Endometrial microvascular endothelial cells (primary cell): ENCODE data around the gene KCNQ1. TPM values are rescaled to one million over a fixed set of nuclear protein-coding genes. Genes with fewer than 3 reads are reported as not detected.

Experiments
- in situ Hi-C: cut with HindIII; loops from 2 replicates; pipeline ENCODE4 v1.10.0; 2017; ENCODE audit warnings: low sequenced_read_pairs, low pct_unique_long_range_greater_than_20kb; ENCODE audit errors: inconsistent ontology term
- total RNA-seq: library from RNA; depleted of rRNA; stranded (reverse); fragments of >200 nt; gene quantifications from one replicate; pipeline ENCODE4 v1.2.3, GENCODE V29; 2015; ENCODE audit errors: inconsistent ontology term

KCNQ1 gene
- total RNA-seq, 1 donor from 2014 or later = not detected

- in situ Hi-C loops = no loop called here
Observed at GRCh38 chr11:2841411-2842190, 396.8 kb downstream of the KCNQ1 start.

GRCh38 chr11:2842876-2843275 lies 398.1 kb downstream of the KCNQ1 start:
- in situ Hi-C loops = no loop called here

DNA sequence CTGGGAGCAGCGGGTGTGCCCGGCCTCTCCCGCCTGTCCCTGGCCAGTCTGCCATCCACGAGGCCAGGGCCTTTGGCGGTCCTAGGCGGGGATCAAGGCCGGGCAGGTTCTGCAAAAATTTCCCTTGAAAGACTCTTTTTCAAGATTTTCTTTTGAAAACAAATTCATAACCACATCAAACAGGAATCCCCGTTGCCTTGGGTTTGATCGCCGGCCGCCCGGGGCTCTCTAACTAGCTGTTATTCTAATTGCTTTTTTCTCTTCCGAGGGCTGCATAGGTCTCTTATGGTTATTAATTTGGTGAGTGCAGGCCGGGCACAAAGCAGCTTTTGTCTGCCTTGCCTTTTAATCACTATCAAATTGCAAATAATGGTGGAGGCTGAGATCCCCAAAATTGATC lies 398.7 kb downstream of the KCNQ1 start:
- in situ Hi-C loops = no loop called here

GRCh38 chr11:2844116-2844842 lies 399.5 kb downstream of the KCNQ1 start:
- in situ Hi-C loops = no loop called here

GRCh38 chr11:2844996-2845395 lies 400.2 kb downstream of the KCNQ1 start:
- in situ Hi-C loops = no loop called here

- in situ Hi-C loops = no loop called here
Observed at GRCh38 chr11:2846056-2846455, 401.2 kb downstream of the KCNQ1 start.

GRCh38 chr11:2846470-2846869 lies 401.7 kb downstream of the KCNQ1 start:
- in situ Hi-C loops = no loop called here

- in situ Hi-C loops = no loop called here
Observed at GRCh38 chr11:2847561-2847960, 402.8 kb downstream of the KCNQ1 start.

DNA sequence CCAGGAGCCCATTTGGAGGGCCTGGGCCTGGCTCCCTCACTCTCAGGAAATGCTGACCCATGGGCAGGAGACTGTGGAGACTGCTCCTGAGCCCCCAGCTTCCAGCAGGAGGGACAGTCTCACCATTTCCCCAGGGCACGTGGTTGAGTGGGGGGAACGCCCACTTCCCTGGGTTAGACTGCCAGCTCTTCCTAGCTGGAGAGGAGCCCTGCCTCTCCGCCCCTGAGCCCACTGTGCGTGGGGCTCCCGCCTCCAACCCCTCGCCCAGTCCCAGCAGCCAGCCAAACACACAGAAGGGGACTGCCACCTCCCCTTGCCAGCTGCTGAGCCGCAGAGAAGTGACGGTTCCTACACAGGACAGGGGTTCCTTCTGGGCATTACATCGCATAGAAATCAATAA lies 403.7 kb downstream of the KCNQ1 start:
- in situ Hi-C loops = no loop called here

DNA sequence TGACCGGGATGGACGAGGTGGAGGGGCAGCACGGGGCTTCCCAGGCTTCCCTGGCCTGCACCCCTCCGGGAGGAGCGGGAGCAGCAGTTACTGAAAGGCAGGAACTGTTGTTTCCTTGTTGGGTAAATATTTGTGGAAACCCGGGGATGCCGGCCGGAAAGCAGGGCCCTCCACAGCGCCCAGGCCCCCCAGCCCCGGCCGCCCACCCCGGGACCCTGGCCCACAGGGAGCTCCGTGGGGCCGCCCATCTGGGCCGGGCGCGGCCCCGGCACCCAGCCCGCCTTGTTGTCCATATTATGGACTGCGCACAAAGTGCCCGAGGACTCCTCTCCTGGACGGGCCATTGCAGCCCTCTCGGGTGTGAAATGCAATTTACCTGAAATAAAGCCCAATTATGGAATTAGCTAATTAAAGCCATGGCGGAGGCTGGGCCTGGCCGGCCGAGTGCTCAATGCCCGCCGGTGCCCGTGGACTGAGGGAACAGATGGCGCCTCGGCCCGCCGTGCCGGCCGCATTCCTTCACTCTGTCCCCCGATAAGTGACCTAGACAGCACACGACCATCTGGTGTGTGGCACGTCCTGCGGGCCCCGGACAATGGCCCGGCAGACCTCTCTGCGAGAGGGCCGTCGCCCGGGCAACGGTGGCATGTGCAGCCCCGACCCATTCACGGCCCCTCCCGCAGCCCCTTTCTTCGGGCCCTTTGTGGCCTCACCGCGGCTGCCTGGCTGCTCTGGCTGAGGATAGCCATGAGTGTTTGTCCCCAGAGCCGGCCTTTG lies 405.4 kb downstream of the KCNQ1 start:
- in situ Hi-C loops = no loop called here

GRCh38 chr11:2853401-2853800 lies 408.6 kb downstream of the KCNQ1 start:
- in situ Hi-C loops = no loop called here

- in situ Hi-C loops = no loop called here
Observed at GRCh38 chr11:2853997-2854560, 409.3 kb downstream of the KCNQ1 start.

- in situ Hi-C loops = no loop called here
Observed at GRCh38 chr11:2855162-2855561, 410.4 kb downstream of the KCNQ1 start.

DNA sequence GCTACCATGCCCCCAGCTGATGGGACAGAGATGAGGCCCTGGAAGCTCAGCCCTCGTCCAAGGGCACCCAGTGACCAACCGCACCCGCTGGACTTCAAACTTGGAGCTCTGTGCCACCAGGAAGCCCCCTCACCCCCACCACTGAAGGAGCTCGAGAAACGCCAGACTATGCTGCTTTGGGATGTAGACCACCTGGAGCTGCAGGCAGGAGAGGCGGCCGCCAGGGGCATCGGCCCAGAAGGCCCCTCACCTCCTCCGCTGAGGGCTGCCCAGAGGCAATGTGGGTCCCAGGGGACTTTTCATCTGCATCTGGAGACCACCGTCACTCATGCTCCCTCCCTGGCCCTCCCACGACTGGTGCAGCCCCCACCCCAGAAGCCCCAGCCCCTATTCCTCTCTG lies 412.5 kb downstream of the KCNQ1 start:
- in situ Hi-C loops = no loop called here

DNA sequence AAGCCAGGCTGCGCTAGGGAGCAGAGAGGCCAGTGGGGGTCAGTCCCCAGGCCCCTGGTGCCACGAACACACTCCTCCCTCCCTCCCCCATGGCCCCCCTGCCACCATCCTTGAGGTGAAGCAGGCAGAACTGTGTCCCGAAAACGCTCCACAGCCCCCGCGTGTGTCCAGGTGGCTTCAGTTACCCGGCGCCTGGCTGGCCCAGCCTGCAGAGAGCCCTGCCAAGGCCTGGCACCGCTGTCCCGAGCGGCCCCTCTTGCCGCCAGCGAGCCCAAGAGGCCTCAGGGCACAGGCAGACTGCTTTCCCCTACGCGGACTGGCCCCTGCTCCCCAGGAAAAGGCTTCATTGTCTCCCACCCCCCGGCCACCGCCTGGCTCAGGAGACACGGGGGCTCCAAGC lies 413.1 kb downstream of the KCNQ1 start:
- in situ Hi-C loops = no loop called here

DNA sequence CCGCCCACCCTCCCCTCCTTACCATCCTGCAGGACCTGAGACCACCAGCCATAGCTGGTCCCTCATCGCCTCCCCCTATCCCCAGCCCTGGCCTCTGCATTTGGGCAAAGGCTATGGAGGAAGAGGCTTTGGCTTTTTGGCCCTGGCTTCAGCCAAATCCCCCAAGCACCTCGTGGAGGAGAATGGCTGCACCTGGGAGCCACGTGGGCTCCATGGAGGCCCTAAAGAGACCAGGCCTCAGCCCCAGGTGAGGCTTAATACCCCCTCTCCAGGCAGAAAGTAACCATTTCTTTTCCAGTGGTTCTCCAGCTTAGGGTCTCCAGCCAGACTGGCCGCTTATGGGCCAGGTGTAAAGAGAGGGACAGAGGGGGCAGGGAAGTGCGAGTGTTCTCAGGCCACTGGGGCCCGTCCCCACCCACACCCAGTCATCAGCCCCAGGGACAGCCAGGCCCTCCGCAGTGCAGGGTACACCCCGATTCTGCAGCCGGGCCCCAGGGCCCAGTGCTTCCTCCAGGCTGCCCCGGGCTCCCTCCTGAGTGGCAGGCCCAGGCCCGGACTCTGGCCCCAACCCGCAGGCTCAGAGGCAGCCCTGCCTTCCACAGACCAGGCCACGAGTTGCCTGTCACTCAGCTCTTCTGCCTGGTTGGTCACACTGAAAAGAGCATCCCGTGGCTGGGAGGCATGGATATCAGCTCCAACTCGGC lies 414.3 kb downstream of the KCNQ1 start:
- in situ Hi-C loops = no loop called here

GRCh38 chr11:2859699-2860037 lies 414.9 kb downstream of the KCNQ1 start:
- in situ Hi-C loops = no loop called here

- in situ Hi-C loops = no loop called here
Observed at GRCh38 chr11:2860636-2861035, 415.8 kb downstream of the KCNQ1 start.
